Thoracic aorta (tissue), 2 donors: ENCODE results near the gene ZFP3. TPM values are rescaled to one million over a fixed set of nuclear protein-coding genes. Genes with fewer than 3 reads are reported as not detected.
"Not testable (repeated sequence)": the region's sequence is repeated elsewhere in the genome, so short reads cannot be mapped to it uniquely, and the experiment has no call there.

Experiments used
- ATAC-seq: fragments of 150-250 bp; one replicate; pipeline ENCODE4 v1.8.0; 2017; ENCODE audit warnings: low read depth; ENCODE audit not compliant: insufficient number of reproducible peaks, low FRiP score
- DNase-seq: peaks from one replicate; pipeline ENCODE4 v3.0.0-alpha.2; 2020; ENCODE audit warnings: low spot score
- H3K27ac ChIP-seq, 2 donors: fragments of 200-600 bp; sonication (generic); 1 replicate in 1 of 2; 2 replicates in 1 of 2; pipeline ENCODE4 v1.5.1; 2016; ENCODE audit warnings: mild to moderate bottlenecking in 2 of 2, moderate library complexity in 2 of 2
- H3K27me3 ChIP-seq: fragments of 200-600 bp; sonication (generic); replicated peaks from 2 replicates; pipeline ENCODE4 v1.6.0; 2016; ENCODE audit warnings: mild to moderate bottlenecking; ENCODE audit not compliant: insufficient read depth
- H3K36me3 ChIP-seq: fragments of 200-600 bp; sonication (generic); one replicate; pipeline ENCODE4 v1.5.1; 2016
- H3K4me1 ChIP-seq, 2 donors: fragments of 200-600 bp; sonication (generic); 1 replicate in 1 of 2; 2 replicates in 1 of 2; pipeline versions ENCODE4 v1.5.1 to v1.6.0; 2016; ENCODE audit warnings: low read depth in 2 of 2, mild to moderate bottlenecking in 1 of 2; ENCODE audit not compliant: control insufficient read depth in 1 of 2
- H3K4me3 ChIP-seq: fragments of 200-600 bp; sonication (generic); 2 replicates; pipeline ENCODE4 v1.5.1; 2016; ENCODE audit warnings: mild to moderate bottlenecking
- H3K9me3 ChIP-seq: fragments of 200-600 bp; sonication (generic); 2 replicates; pipeline ENCODE4 v1.5.1; 2016
- total RNA-seq, 2 donors: library from RNA; depleted of rRNA; stranded (reverse); fragments of >200 nt; gene quantifications; one replicate each; pipeline versions ENCODE4 v1.1.0 to v1.2.3, GENCODE V29; 2016
- TF ChIP-seq, protein P1 (sequence below): fragments of 200-600 bp; sonication (generic); IDR thresholded peaks from one replicate; pipeline ENCODE4 v1.5.1; 2019; ENCODE audit warnings: antibody characterized with exemption

ZFP3 gene
- total RNA-seq, 2 donors from 2014 or later: 3.2 to 6.6 TPM

DNA sequence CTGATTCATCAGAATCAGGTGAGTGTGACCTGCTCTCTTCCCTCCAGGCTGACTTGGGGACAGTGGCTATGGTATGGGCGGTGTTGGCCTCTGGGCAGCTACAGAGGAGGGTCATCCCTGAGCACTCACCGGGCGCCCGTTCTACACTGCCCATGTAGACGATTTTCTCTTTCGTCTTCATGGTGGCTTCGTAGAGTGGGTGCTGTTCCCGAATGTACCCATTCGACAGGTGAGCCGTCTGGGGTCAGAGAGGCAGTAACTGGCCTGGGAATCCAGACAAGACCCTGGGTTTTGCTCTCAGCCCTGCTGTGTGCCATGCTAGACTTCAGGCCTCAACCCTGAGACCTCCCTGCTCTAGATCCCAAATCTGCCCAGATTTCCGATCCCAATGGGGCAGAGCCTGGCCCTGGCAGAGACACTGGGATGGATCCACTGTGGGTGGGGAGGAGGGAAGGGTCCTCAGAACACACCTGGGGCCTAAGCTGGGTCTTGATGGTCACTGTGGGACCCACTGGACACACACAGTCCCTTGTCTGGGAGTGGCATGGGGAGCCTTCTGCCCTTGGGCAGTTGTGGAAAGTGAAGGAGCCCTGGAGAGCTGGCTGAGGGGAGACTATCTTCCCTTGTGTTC, 50.8 kb downstream of the ZFP3 start:
- H3K4me1 ChIP-seq: no peaks in the 10 kb centered on the region
- no peaks in the 10 kb centered on the region for H3K9me3 ChIP-seq
- no peaks in the 10 kb centered on the region for H3K36me3 ChIP-seq
- H3K4me3 ChIP-seq: no peak overlapping the region
- ATAC-seq (no peak), DNase-seq (no peak)
- H3K27me3 ChIP-seq: no peaks in the 10 kb centered on the region
- H3K27ac ChIP-seq: no peak overlapping the region
- TF ChIP-seq, protein P1, sequence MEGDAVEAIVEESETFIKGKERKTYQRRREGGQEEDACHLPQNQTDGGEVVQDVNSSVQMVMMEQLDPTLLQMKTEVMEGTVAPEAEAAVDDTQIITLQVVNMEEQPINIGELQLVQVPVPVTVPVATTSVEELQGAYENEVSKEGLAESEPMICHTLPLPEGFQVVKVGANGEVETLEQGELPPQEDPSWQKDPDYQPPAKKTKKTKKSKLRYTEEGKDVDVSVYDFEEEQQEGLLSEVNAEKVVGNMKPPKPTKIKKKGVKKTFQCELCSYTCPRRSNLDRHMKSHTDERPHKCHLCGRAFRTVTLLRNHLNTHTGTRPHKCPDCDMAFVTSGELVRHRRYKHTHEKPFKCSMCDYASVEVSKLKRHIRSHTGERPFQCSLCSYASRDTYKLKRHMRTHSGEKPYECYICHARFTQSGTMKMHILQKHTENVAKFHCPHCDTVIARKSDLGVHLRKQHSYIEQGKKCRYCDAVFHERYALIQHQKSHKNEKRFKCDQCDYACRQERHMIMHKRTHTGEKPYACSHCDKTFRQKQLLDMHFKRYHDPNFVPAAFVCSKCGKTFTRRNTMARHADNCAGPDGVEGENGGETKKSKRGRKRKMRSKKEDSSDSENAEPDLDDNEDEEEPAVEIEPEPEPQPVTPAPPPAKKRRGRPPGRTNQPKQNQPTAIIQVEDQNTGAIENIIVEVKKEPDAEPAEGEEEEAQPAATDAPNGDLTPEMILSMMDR: no peak

DNA sequence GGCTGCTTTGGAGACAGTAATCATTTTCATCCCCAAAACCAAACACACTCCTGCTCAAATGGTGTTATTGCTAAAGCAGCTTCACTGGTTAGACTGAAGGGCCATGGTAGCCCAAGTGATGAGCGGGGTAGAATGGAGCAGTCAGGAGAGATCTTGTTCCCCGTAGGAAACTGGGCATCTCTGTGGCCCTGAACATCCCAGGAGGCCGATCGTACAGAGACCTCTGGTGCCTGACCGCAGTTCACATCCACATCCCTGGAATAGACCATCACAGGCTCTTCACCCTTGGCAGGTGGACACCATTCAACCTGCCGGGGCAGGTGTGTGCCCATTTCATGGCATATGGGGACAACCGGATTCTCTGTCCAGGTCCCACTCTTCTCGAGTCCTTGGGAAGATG, 51.5 kb downstream of the ZFP3 start:
- H3K4me1 ChIP-seq, DNase-seq, H3K9me3 ChIP-seq, ATAC-seq, H3K4me3 ChIP-seq, H3K27me3 ChIP-seq, H3K36me3 ChIP-seq, H3K27ac ChIP-seq: not testable (repeated sequence)

DNA sequence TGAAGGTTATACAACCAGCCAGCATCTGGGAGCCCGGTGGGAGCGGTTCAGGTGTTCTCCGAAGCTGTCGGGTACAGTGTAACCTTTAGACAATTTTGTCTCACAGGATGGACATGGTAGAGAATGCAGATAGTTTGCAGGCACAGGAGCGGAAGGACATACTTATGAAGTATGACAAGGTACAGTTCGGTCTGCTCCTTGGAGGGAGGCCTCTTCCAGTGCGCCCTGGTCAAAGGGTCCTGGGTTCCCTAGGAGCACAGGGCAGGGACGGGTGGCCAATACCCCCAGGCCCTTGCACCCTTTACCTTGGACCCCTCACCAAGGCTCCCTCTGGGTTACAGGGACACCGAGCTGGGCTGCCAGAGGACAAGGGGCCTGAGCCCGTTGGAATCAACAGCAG, 52.0 kb downstream of the ZFP3 start:
- not testable (repeated sequence) for H3K4me1 ChIP-seq, DNase-seq, ATAC-seq

DNA sequence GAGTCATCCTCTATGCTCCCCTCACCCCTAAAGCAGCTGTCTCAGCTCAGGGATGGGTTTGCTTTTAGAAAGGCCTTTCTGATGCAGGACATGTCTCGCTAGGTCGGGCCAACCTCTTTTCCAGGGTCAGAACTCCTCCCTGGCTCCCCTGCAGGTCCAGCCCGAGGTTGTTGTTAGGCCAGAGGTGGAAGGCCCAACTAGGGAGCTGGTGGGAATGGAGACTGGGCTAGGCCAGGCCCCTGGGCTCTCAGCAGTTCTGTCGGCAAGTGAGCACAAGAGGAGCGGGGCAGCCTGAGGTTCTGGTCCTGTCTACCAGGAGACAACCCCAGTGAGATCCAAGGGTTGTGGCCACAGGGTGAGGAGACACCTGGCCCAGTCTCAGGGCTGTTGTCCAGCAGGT, 52.4 kb downstream of the ZFP3 start:
- not testable (repeated sequence) for H3K4me1 ChIP-seq, DNase-seq, H3K9me3 ChIP-seq, H3K27ac ChIP-seq, H3K36me3 ChIP-seq, ATAC-seq, H3K27me3 ChIP-seq, H3K4me3 ChIP-seq

More for the DNA sequence above, 52.0 kb downstream of the ZFP3 start:
- not testable (repeated sequence) for H3K4me3 ChIP-seq, H3K9me3 ChIP-seq, H3K27me3 ChIP-seq, H3K27ac ChIP-seq, H3K36me3 ChIP-seq

DNA sequence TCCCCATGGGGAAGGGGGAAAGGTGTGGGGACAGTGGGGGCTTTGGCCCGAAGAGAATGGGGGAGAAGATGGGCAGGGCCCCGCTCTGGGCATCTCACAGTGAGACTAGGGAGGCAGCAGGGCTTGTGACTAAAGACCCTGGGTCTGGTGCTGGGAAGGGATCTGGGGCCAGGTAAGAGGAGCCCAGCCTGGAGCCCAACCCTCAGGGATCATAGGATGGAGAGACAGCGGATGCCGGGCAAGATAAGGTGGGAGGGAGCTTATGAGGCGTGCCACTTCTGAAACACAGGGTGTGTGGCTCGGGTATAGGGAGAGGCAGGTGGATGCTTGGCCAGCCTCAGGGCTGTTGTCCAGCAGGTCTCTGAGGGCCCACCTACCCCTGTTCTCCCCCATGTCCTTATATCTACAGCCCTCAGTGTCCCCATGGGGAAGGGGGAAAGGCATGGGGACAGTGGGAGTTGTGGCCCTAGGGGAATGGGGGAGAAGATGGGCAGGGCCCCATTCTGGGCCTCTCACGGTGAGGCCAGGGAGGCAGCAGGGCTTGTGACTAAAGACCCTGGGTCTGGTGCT, 53.0 kb downstream of the ZFP3 start:
- ATAC-seq (no peak), DNase-seq (no peak)

DNA sequence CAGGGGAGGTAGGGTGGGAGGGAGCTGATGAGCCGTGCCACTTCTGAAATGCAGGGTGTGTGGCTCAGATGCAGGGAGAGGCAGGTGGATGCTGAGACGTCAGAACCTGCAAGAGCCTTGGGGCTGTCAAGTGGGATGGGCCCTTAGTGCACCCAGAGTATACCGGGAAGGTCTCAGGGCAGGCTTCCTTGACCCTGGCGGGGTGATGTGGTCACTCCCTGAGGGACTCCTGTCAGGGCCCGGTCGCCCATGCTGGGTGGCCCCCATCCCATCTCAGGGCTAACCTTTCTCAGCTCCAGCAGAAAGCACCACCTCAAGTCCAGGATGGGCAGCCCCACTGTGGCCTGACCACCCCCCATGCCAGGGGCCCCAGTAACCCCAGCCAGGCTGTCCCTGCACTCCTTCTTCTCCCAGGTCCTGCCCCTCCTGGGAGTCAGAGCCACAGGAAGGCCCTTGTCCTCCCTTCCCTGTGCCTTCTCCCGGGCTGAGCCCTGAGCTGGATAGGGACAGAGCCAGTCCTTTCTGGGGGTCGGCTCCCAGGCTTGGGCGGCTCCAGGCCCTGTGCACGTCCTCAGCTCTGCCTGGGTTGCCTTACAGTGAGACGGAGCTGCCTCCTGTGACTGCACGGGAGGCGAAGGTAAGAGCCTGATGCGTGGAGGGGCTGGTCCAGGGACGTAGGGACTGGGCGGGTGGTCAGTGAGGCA, 53.7 kb downstream of the ZFP3 start:
- H3K9me3 ChIP-seq, H3K27me3 ChIP-seq, ATAC-seq, H3K4me1 ChIP-seq, H3K27ac ChIP-seq, H3K36me3 ChIP-seq, H3K4me3 ChIP-seq, DNase-seq: not testable (repeated sequence)

More for the DNA sequence above, 53.0 kb downstream of the ZFP3 start:
- H3K4me3 ChIP-seq: no peak overlapping the region
- TF ChIP-seq, protein P1: no peak
- no peak overlapping the region for H3K27ac ChIP-seq
- no peaks in the 10 kb centered on the region for H3K27me3 ChIP-seq
- H3K4me1 ChIP-seq: no peaks in the 10 kb centered on the region
- no peaks in the 10 kb centered on the region for H3K36me3 ChIP-seq
- no peaks in the 10 kb centered on the region for H3K9me3 ChIP-seq

DNA sequence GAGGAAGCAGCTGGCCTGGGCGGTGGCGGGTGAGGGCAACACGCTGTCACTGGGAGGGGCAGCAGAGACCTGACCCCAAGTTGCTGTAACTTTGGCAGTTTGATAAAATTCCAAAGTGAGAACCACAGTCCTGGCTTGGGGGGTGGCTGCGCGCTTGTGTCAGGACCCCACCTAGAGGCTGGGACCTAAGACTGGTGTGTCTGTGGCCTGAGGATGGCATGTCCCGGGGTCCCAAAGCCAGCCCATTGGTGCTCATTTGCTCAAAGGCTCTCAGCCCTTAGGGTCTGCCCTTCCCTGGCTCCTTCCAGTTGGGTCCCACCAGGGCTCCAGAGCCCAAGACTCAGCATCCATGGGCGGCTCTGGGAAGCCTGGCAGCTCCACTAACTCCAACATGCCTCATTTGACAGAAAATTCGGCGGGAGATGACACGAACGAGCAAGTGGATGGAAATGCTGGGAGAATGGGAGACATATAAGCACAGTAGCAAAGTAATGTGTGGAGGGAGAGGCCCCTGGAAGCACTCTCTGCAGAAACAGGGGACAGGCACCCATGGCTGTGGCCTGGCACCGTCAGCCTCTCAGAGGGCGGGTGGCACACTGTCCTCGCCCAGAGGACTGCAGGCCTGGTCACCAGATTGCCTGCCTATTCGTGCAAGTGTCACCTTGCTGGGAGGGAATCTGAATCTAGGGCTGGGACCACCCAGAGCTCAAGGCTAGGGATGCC, 54.4 kb downstream of the ZFP3 start:
- DNase-seq, H3K27ac ChIP-seq, ATAC-seq, H3K4me1 ChIP-seq, H3K4me3 ChIP-seq, H3K36me3 ChIP-seq, H3K9me3 ChIP-seq, H3K27me3 ChIP-seq: not testable (repeated sequence)
